Osteocyte (in vitro differentiated cells): Measurements from ENCODE around the gene CYP27B1. TPM values are rescaled to one million over a fixed set of nuclear protein-coding genes. Genes with fewer than 3 reads are reported as not detected.
A peak's percentile ranks its signal among the peaks of the same experiment; 100 is the strongest.
"Not testable (repeated sequence)": the region's sequence is repeated elsewhere in the genome, so short reads cannot be mapped to it uniquely, and the experiment has no call there.

Experiments
- DNase-seq: peaks from one replicate; pipeline ENCODE4 v3.0.0; 2021; ENCODE audit warnings: mixed read lengths; ENCODE audit not compliant: unreplicated experiment; ENCODE audit errors: extremely low spot score
- H3K27ac Mint-ChIP-seq: one replicate; pipeline ENCODE4 v1.8.0; 2021; ENCODE audit warnings: mild to moderate bottlenecking, mixed read lengths; ENCODE audit not compliant: unreplicated experiment
- H3K27me3 Mint-ChIP-seq: one replicate; pipeline ENCODE4 v1.8.0; 2021; ENCODE audit warnings: mixed read lengths; ENCODE audit not compliant: unreplicated experiment
- H3K36me3 Mint-ChIP-seq: one replicate; pipeline ENCODE4 v1.8.0; 2021; ENCODE audit warnings: mixed read lengths; ENCODE audit not compliant: unreplicated experiment
- H3K4me1 Mint-ChIP-seq: one replicate; pipeline ENCODE4 v1.8.0; 2021; ENCODE audit warnings: mixed read lengths; ENCODE audit not compliant: unreplicated experiment
- H3K4me3 Mint-ChIP-seq: one replicate; pipeline ENCODE4 v1.8.0; 2021; ENCODE audit warnings: mild to moderate bottlenecking, moderate library complexity, mixed read lengths; ENCODE audit not compliant: unreplicated experiment
- H3K9me3 Mint-ChIP-seq: one replicate; pipeline ENCODE4 v1.8.0; 2021; ENCODE audit warnings: mixed read lengths; ENCODE audit not compliant: unreplicated experiment
- total RNA-seq: library from RNA; stranded (reverse); gene quantifications from 2 replicates; pipeline ENCODE4 v1.2.1, GENCODE V29; 2021
- TF ChIP-seq, protein P1 (sequence below): fragments of 200-600 bp; sonication (generic); IDR thresholded peaks from 2 replicates; pipeline ENCODE4 v1.5.0; 2021; ENCODE audit warnings: antibody characterized with exemption, mild to moderate bottlenecking, moderate library complexity

Gene CYP27B1
- total RNA-seq, 1 donor from 2014 or later = 1.7 TPM

DNA sequence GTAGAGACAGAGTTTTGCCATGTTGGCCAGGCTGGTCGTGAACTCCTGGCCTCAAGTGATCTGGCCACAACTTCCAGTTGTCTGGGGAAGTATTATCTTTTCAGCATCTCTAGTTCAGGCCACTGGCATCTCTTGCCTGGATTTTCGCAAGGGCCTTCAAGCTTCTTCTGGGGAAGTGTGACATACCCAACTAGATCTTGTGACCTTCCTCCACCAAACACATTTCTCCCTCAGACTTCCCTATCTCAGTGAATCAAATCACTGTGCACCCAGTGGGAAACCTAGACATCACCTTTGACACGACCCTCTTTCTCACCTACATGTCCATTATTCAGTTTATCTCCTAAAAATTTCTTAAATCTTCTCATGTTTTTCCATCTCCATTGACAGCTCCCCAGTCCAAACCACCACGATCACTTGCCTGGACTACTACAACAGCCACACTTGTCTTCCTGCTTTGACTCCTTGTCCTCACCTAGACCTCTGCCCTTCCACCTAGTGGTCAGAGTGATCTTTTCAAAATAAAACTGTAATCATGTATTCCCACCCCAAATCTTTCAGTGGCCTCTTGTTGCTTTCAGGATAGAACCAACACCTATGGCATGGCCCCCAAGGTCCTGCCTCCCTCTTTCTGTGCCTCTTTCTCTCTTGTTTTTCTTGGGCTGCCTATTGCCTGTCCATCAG, 8.8 kb upstream of the CYP27B1 start:
- Mint-ChIP-seq H3K9me3 (no peaks in the 10 kb centered on the region), H3K27me3 (no peaks in the 10 kb centered on the region), H3K36me3 (peaks cover 11% of the 10 kb centered on the region), H3K4me3 (no peak overlapping the region), H3K4me1 (peaks cover 23% of the 10 kb centered on the region), H3K27ac (no peak overlapping the region)
- DNase-seq = no peak
- TF ChIP-seq, protein P1, sequence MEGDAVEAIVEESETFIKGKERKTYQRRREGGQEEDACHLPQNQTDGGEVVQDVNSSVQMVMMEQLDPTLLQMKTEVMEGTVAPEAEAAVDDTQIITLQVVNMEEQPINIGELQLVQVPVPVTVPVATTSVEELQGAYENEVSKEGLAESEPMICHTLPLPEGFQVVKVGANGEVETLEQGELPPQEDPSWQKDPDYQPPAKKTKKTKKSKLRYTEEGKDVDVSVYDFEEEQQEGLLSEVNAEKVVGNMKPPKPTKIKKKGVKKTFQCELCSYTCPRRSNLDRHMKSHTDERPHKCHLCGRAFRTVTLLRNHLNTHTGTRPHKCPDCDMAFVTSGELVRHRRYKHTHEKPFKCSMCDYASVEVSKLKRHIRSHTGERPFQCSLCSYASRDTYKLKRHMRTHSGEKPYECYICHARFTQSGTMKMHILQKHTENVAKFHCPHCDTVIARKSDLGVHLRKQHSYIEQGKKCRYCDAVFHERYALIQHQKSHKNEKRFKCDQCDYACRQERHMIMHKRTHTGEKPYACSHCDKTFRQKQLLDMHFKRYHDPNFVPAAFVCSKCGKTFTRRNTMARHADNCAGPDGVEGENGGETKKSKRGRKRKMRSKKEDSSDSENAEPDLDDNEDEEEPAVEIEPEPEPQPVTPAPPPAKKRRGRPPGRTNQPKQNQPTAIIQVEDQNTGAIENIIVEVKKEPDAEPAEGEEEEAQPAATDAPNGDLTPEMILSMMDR = no peak

DNA sequence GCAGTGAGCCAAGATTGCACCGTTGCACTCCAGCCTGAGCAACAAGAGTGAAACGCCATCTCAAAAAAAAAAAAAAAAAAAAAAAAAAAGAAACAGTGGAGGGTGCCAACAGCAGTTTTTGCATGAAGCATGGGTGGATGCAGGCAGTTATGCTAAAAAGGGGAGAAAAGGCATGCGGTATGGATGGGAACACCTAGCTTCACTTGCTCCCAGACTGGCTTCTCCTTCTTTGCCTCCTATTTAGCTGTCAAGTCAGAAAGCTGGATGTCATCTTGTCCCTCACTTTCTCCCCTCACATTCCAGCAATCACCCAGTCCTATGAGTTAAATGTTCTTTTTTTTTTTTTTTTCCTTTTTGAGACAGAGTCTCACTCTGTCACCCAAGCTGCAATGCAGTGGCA, 8.2 kb upstream of the CYP27B1 start:
- no peak for DNase-seq
- Mint-ChIP-seq H3K27me3 (no peaks in the 10 kb centered on the region), H3K4me1 (peaks cover 23% of the 10 kb centered on the region), H3K36me3 (peaks cover 11% of the 10 kb centered on the region), H3K9me3 (no peaks in the 10 kb centered on the region), H3K27ac (no peak overlapping the region), H3K4me3 (no peak overlapping the region)
- TF ChIP-seq, protein P1 = no peak

DNA sequence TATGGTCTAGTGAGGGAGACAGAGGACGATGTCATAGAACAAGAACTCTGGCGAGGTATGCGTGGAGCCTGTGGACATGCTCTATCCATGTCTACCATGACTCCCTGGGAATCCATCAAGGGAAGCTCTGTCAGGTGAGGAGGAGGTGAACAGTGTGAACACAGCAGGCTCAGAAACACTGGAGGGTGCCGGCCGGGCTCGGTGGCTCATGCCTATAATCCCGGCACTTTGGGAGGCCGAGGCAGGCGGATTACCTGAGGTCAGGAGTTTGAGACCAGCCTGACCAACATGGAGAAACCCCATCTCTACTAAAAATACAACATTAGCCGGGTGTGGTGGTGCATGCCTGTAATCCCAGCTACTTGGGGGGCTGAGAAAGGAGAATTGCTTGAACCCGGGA, 7.8 kb upstream of the CYP27B1 start:
- Mint-ChIP-seq H3K4me1 (peaks cover 22% of the 10 kb centered on the region), H3K36me3 (peaks cover 11% of the 10 kb centered on the region)
- not testable (repeated sequence) for H3K9me3 Mint-ChIP-seq, H3K27ac Mint-ChIP-seq, H3K4me3 Mint-ChIP-seq, H3K27me3 Mint-ChIP-seq, DNase-seq

DNA sequence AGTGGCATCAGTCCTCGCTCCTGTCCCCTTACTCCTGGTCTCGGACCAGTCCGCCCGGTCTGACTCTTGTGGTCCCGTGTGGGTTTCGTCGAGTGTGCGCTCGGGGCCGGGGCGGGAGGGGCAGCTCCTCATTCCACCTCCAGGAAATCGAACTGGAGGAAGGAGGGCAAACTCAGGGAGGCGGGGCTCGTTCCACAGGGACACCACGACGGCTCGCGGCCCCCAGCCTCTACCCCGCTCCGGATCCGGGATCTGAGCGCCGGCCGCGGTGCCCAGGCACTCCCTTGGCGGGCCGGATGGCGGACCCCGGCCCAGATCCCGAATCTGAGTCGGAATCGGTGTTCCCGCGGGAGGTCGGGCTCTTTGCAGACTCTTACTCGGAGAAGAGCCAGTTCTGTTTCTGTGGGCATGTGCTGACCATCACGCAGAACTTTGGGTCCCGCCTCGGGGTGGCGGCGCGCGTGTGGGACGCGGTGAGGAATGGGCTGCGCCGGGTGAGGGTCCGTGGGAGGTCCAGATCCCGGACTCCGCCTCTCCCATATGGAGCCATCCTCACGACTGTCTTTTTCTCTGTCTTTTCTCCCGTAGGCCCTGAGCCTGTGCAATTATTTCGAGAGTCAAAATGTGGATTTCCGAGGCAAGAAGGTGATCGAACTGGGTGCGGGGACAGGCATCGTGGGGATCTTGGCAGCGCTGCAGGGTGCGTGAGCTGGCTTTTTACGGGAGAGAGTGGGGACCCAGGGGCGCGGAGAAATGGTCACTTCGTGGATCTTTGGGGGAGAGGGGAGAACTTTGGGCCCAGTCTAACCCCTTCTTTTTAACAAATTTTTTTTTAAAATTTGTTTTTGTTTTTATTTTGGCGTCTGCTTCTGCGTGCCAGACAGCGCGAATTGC, 5.8 kb upstream of the CYP27B1 start, which contains the start of gene EEF1AKMT3:
EEF1AKMT3 (plus strand) TSS at position 186 of the 894 bp plus-strand sequence; CDS start at position 297, 111 bp downstream.
- Mint-ChIP-seq H3K36me3 (peaks cover 17% of the 10 kb centered on the region), H3K9me3 (no peaks in the 10 kb centered on the region), H3K4me1 (peaks cover 21% of the 10 kb centered on the region), H3K4me3 (peak within 1 kb of the TSS; percentile 98), H3K27ac (peak within 1 kb of the TSS; percentile 99), H3K27me3 (no peaks in the 10 kb centered on the region)
- TF ChIP-seq, protein P1 = no peak
- no peak for DNase-seq

DNA sequence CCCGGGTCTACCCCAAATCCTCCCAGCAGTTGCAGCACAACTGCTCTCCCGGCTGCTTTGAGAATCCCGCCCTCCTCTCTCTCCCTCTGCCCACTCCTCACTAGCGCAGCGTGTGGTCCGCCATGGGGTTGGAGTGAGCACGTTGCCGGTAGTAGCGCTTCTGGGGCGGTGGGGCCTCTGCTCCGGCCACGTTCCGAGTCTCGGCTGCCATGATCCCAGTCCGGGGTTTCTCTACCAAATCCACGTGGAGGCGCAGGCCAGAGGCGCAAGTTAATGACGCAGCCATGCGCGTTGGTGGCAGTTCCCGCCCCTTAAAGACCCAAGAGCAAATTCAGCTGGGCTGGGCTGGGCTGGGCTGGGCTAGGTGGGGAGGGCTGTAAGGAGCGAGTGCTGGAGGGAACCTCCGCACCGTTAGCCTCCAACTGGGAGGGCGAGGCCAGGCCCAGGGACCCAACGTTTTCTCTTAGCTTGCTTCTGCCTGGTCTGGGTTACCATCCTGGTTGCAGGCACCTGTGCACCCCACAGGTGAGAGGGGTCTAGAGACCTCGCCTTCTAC, 5.1 kb upstream of the CYP27B1 start, which contains the start of gene METTL1:
METTL1 (minus strand) TSS at position 233 of the 556 bp plus-strand sequence; CDS start at position 211, 22 bp downstream.
- Mint-ChIP-seq H3K36me3 (peaks cover 15% of the 10 kb centered on the region), H3K27ac (peak within 1 kb of the TSS; percentile 99), H3K4me1 (peaks cover 22% of the 10 kb centered on the region), H3K27me3 (no peaks in the 10 kb centered on the region), H3K4me3 (peak within 1 kb of the TSS; percentile 98), H3K9me3 (no peaks in the 10 kb centered on the region)
- peak; percentile 97 for DNase-seq
- TF ChIP-seq, protein P1 = no peak
